Central memory CD8-positive, alpha-beta T cell (primary cell): ENCODE measurements around the gene CRISPLD2.

ENCODE experiments used
- ATAC-seq: fragments of 150-1000 bp; cut with Tn5 transposase; replicated peaks from 2 replicates; pipeline ENCODE4 v1.10.0; 2022; ENCODE audit warnings: mild to moderate bottlenecking, moderate FRiP score, moderate number of reproducible peaks; ENCODE audit not compliant: poor library complexity, severe bottlenecking; ENCODE audit errors: extremely low read depth
- DNase-seq, 2 donors: peaks; one replicate each; pipeline ENCODE4 v3.0.0; 2021; ENCODE audit warnings: low spot score in 2 of 2
- H3K27ac Mint-ChIP-seq: one replicate; pipeline ENCODE4 v1.8.0; 2022; ENCODE audit warnings: low read depth, mild to moderate bottlenecking, moderate library complexity, mixed read lengths
- H3K27me3 Mint-ChIP-seq: one replicate; pipeline ENCODE4 v1.8.0; 2022; ENCODE audit warnings: mixed read lengths
- H3K36me3 Mint-ChIP-seq: one replicate; pipeline ENCODE4 v1.8.0; 2022; ENCODE audit warnings: mild to moderate bottlenecking, moderate library complexity, mixed read lengths; ENCODE audit not compliant: insufficient read depth
- H3K4me1 Mint-ChIP-seq: one replicate; pipeline ENCODE4 v1.8.0; 2022; ENCODE audit warnings: mixed read lengths
- H3K4me3 Mint-ChIP-seq: one replicate; pipeline ENCODE4 v1.8.0; 2022; ENCODE audit warnings: mild to moderate bottlenecking, moderate library complexity, mixed read lengths
- H3K9me3 Mint-ChIP-seq: one replicate; pipeline ENCODE4 v1.8.0; 2022; ENCODE audit warnings: mixed read lengths

Gene CRISPLD2

DNA sequence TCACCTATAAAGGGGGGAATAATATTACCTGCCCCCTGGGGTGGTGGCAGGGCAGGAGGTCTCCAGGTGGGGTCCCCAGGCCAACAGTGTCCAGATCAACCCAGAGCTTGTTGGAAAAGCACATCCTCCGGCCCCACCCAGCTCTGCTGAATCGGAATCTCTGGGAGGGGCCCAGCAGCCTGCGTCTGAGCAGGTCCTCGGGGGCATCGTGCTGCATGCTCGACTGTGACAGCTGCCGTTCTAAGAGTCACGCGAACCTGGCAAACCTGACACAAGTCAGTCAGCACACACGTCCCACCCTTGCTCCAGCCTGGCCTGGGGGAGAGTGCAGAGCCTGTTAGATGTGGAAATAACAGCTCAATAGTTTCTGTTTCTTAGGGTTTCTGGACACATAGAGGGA is 72.3 kb downstream of the CRISPLD2 start:
- Mint-ChIP-seq H3K4me3 (no peak overlapping the region), H3K9me3 (no peaks in the 10 kb centered on the region), H3K27me3 (peaks cover 56% of the 10 kb centered on the region), H3K36me3 (no peaks in the 10 kb centered on the region), H3K4me1 (no peaks in the 10 kb centered on the region), H3K27ac (no peak overlapping the region)
- ATAC-seq = no peak
- DNase-seq = no peak

DNA sequence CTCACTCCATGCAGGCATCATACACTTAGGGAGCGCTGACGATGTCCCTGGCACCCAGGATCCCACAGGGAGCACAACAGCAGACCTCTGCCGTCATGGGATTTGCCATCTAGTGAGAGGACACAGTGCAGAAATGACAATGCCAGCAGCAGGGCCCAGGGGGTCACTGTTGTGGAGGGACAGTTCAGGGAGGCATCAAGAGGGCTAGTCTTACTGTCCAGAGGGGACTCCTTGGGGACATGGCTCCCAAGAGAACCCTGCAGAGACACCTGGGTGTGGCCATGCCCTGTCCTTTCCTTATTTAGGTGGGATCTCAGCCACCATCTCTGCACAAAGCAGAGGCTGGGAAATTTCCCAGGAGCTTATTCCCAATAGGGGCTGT is 73.7 kb downstream of the CRISPLD2 start:
- Mint-ChIP-seq H3K9me3 (no peaks in the 10 kb centered on the region), H3K27me3 (peaks cover 52% of the 10 kb centered on the region), H3K27ac (no peak overlapping the region), H3K4me3 (no peak overlapping the region), H3K4me1 (no peaks in the 10 kb centered on the region), H3K36me3 (no peaks in the 10 kb centered on the region)
- ATAC-seq (no peak), DNase-seq (no peak)

DNA sequence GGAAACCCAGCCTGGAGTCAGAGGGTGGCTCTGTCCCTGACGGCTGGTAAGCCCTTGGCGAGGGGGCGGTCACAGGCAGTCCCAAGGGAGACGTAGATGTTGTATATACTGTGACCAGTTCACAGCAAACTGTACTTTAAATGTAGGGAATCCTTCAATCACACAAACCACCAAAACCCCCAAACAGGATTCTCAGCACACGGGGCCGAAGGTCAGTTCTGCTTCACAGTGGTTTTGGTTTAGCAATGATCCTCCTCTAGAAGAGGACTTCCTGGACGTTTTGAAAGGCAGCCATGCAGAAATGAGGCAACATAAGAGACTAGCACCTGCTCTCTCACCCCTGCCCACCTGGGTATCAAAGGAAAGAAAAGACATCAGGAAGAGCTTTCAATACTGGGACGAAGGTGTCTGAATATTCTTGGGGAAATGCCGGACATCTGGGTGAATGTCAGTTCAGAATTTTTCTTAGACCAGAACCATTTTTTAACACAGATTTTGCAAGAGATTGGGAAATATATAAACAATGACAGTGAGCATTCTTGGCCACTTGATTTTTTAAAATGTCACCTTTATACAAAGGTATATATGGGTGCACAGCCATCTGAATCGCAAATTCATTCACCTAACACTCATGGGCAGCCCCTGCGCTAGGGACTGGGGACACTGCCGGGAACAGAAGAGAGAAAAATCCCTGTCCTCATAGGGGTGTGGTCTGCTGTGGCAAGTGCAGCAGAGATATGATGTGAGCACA is 74.2 kb downstream of the CRISPLD2 start:
- H3K36me3 Mint-ChIP-seq = no peaks in the 10 kb centered on the region
- no peak overlapping the region for H3K27ac Mint-ChIP-seq
- no peaks in the 10 kb centered on the region for H3K9me3 Mint-ChIP-seq
- H3K4me1 Mint-ChIP-seq = no peaks in the 10 kb centered on the region
- DNase-seq = no peak
- no peak for ATAC-seq
- H3K4me3 Mint-ChIP-seq = no peak overlapping the region
- peaks cover 52% of the 10 kb centered on the region for H3K27me3 Mint-ChIP-seq

DNA sequence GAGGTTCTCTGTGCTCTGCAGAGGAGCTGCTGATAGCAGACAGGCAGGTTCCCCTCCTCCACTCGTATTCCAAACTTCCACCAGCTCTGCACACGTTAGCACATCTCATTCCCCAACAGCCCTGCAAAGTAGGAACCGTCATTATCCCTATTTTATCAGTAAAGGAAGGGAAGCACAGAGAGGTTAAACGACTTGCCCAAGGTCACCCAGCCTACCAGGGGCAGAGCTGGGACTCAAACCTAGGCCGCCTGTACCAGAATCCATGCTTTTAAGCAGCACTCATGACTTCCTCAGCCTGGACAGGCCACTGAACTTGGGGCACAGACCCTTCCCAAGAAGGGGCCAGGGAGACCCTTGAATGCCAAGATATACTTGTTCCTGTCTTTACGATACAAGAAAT is 75.2 kb downstream of the CRISPLD2 start:
- Mint-ChIP-seq H3K27ac (no peak overlapping the region), H3K4me3 (no peak overlapping the region), H3K36me3 (no peaks in the 10 kb centered on the region), H3K4me1 (no peaks in the 10 kb centered on the region), H3K9me3 (no peaks in the 10 kb centered on the region), H3K27me3 (peaks cover 47% of the 10 kb centered on the region)
- DNase-seq (no peak), ATAC-seq (no peak)

DNA sequence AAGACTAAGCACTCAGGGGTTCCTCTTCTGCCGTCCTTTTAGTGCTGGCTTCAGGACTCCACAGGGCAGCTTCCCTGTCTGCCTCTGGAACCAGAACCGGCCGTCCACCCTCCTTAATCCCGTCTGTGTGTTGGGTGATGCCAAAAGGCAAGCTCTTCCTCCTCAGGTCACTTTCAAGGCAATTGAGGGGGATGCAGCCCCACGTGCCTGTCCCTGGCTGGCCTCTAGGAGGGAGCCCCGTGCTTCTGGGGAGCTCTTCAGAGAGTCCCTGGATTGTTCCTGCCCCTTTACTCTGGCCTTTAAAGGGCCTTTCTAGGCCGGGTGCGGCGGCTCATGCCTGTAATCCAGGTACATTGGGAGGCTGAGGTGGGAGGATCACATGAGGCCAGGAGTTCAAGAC is 77.1 kb downstream of the CRISPLD2 start:
- DNase-seq = no peak
- Mint-ChIP-seq H3K27me3 (peaks cover 61% of the 10 kb centered on the region), H3K4me1 (no peaks in the 10 kb centered on the region), H3K36me3 (no peaks in the 10 kb centered on the region), H3K9me3 (no peaks in the 10 kb centered on the region), H3K27ac (no peak overlapping the region), H3K4me3 (no peak overlapping the region)
- ATAC-seq = no peak

DNA sequence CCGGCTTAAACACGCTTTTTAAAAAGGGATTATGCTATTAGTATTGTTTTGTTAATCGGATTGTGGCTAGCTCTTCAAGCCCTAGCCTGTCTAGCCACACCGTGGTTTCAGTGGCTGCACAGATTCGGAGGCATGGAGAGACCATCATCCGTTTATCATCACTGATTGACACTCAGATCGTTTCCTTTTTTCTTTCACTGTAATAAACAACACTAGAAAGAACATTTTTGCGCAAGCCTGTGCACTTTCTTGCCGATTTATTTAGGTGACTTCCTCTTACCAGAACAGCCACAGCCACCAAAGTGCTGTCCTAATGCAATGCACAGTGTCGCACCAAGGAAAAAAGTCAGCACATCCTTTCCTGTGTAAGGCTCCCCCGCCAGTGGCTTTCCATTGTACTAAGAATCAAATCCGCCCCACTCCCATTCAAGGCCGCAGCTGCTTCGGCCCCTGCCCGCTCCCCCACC is 78.2 kb downstream of the CRISPLD2 start:
- Mint-ChIP-seq H3K27me3 (peaks cover 57% of the 10 kb centered on the region), H3K9me3 (no peaks in the 10 kb centered on the region), H3K27ac (no peak overlapping the region), H3K4me3 (no peak overlapping the region), H3K4me1 (no peaks in the 10 kb centered on the region), H3K36me3 (no peaks in the 10 kb centered on the region)
- DNase-seq (no peak), ATAC-seq (no peak)

DNA sequence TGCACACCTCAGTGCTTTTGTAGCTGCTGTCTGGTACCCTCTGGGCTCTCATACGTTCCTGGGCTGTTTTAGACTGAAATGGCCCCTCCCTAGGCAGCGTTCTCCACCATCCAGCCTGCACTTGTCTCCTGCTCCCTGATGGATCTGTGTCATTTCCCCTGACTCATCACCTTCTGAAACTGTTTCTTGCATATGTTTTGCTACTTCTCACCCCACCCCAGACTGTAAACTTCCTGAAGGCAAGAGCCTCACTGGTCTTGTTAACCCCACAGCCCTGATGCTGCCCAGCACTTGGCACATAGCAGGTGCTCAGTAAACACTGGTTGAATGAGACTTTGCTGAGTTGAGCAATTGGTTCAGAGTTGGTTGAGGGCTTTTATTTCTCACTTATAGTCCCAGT is 78.7 kb downstream of the CRISPLD2 start:
- Mint-ChIP-seq H3K4me3 (no peak overlapping the region), H3K27ac (no peak overlapping the region), H3K27me3 (peaks cover 52% of the 10 kb centered on the region), H3K9me3 (no peaks in the 10 kb centered on the region), H3K4me1 (no peaks in the 10 kb centered on the region), H3K36me3 (no peaks in the 10 kb centered on the region)
- no peak for ATAC-seq
- no peak for DNase-seq

DNA sequence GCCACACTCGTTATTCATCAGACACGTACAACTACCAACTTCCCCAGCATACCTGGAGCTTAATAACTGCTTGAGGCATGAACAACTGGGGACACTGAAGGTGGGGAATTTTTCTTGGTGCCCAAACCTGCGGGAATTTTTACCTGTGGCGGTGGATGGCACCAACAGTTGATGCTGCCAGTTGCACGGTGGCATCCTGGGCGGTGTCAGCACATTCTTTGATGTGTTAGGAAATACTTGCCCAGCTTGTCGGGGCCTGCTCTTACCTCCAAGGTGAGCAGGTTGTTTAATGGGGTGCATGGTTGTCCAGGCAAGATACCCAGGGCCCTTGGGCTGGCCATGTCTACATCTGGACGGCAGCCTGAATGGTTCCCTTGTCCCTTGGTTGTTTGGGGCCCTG is 79.6 kb downstream of the CRISPLD2 start:
- H3K27me3 Mint-ChIP-seq = peaks cover 42% of the 10 kb centered on the region
- H3K27ac Mint-ChIP-seq = no peak overlapping the region
- no peaks in the 10 kb centered on the region for H3K4me1 Mint-ChIP-seq
- ATAC-seq (no peak), DNase-seq (no peak)
- no peaks in the 10 kb centered on the region for H3K36me3 Mint-ChIP-seq
- no peaks in the 10 kb centered on the region for H3K9me3 Mint-ChIP-seq
- no peak overlapping the region for H3K4me3 Mint-ChIP-seq

DNA sequence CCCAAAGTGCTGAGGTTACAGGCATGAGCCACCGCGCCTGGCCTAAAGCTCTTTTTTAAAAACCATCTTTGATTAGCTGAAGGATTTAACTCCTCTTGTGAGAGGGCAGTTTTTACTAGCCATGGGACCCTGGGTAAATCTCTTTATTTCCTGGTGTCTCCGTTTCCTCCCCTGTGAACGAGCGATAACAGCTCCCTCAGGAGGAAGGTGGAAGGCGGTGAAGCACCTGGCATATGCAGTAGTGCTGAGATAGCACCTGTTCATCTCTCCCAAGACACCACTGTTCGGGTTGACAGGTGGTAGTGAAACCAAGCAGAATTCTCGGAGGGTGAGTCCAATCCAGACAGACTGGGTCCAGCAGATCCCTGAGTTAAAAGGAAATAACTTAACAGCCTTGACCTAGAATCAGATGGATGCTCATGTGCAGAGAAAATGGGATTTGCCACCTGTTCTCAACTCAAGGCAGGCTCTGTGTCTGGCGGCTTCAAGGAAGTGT is 86.2 kb downstream of the CRISPLD2 start:
- DNase-seq = no peak
- peaks cover 4% of the 10 kb centered on the region for H3K27me3 Mint-ChIP-seq
- ATAC-seq = no peak
- no peak overlapping the region for H3K4me3 Mint-ChIP-seq
- no peaks in the 10 kb centered on the region for H3K36me3 Mint-ChIP-seq
- H3K9me3 Mint-ChIP-seq = no peaks in the 10 kb centered on the region
- no peak overlapping the region for H3K27ac Mint-ChIP-seq
- no peaks in the 10 kb centered on the region for H3K4me1 Mint-ChIP-seq

DNA sequence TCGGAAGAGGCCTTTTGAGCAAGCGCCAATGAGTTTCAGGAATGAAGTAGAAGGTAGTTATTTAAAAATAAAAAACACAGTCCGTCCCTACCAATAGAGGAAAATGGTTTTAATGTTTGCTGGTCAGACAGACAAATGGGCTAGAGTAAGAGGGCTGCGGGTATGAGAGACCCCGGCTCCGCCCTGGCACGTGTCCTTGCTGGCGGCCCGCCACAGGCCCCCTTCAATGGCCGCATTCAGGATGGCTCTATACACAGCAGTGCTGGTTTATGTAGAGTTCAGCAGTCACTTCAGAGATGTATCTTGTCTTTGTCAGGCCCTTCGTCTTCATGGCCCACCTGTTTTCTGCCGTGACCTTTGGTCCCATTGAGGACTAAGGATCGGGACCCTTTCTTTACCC is 87.3 kb downstream of the CRISPLD2 start:
- no peaks in the 10 kb centered on the region for H3K36me3 Mint-ChIP-seq
- DNase-seq (no peak), ATAC-seq (no peak)
- H3K4me3 Mint-ChIP-seq = no peak overlapping the region
- H3K4me1 Mint-ChIP-seq = no peaks in the 10 kb centered on the region
- no peaks in the 10 kb centered on the region for H3K9me3 Mint-ChIP-seq
- H3K27ac Mint-ChIP-seq = no peak overlapping the region
- H3K27me3 Mint-ChIP-seq = peaks cover 8% of the 10 kb centered on the region

DNA sequence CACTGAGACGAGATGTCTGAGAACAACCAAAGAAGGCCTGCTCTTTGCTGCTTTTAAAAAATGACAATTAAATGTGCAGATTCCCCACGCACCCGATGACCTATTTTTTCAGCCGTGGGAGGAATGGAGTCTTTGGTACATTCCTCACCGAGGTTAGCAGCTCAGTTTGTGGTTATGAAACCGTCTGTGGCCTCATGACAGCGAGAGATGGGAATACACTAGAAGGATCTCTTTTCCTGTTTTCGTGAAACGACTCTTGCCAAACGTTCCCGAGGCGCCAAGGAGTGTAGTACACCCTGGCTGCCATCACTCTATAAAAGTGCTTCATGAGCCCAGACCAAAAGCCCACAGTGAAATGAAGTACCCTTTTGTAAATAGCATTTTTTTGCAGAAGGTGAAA is 87.8 kb downstream of the CRISPLD2 start:
- H3K36me3 Mint-ChIP-seq = no peaks in the 10 kb centered on the region
- H3K27ac Mint-ChIP-seq = no peak overlapping the region
- H3K27me3 Mint-ChIP-seq = peaks cover 13% of the 10 kb centered on the region
- ATAC-seq (no peak), DNase-seq (no peak)
- H3K4me1 Mint-ChIP-seq = no peaks in the 10 kb centered on the region
- no peaks in the 10 kb centered on the region for H3K9me3 Mint-ChIP-seq
- no peak overlapping the region for H3K4me3 Mint-ChIP-seq

DNA sequence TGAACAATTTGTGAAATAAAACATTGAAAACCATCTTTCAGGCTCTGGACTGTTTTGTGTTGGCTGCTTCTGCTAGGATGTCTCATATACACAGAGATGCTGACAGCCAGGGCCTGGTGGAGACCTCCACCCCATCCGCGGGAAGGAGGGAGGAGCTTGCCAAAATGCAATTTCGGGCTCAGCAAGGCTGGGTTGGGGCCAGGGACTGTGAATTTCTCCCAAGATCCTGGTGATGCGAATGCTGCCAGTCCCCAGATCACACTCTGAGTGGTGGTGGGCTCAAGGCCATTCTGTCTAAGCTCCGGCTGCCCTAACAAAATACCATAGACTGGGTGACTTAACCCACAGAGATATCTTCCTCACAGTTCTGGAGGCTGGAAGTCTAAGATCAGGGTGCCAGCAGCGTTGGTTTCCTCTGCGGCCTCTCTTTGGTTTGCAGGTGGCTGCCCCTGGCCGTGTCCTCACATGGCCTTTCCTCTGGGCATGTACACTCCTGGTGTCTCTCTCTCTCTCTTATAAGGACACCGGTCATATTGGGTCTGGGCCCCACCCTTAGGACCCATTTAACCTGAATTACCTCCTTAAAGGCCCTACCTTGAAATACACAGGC is 89.8 kb downstream of the CRISPLD2 start:
- Mint-ChIP-seq H3K27ac (no peak overlapping the region), H3K27me3 (peaks cover 26% of the 10 kb centered on the region), H3K36me3 (no peaks in the 10 kb centered on the region), H3K4me3 (no peak overlapping the region), H3K9me3 (no peaks in the 10 kb centered on the region), H3K4me1 (no peaks in the 10 kb centered on the region)
- no peak for DNase-seq
- ATAC-seq = no peak

DNA sequence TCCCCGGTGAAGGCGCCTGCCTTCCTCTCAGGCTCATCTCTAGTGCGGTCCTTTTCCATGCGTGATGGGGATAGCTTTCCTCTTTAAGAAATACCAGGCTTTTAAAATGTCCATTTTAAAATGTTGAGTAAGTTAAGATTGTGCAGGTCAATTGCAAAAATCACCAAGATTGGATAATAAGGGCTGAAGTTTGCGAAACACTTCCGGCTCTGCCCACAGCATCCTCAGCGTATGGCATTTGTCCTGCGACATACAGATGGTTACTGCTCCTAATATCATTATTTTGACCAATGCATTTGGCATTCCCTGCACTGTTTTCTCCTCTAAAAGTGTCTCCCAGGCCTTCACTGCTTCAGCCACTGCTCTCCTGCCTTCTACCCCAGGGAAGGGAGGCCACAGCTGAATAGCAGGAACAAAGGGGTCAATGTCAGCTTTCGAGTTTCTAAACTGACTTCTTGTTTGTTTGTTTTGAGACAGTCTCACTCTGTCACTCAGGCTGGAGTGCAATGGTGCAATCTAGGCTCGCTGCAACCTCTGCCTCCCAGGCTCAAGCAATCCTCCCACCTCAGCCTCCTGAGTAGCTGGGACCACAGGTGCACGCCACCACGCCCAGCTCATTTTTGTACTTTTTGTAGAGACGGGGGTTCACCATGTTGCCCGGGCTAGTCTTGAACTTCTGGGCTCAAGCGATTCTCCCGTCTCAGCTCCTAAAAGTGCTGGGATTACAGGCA is 91.9 kb downstream of the CRISPLD2 start:
- no peak for DNase-seq
- H3K27ac Mint-ChIP-seq = no peak overlapping the region

More for the DNA sequence above, 91.9 kb downstream of the CRISPLD2 start:
- no peaks in the 10 kb centered on the region for H3K36me3 Mint-ChIP-seq
- H3K27me3 Mint-ChIP-seq = peaks cover 42% of the 10 kb centered on the region
- no peak for ATAC-seq
- no peaks in the 10 kb centered on the region for H3K9me3 Mint-ChIP-seq
- H3K4me1 Mint-ChIP-seq = no peaks in the 10 kb centered on the region
- no peak overlapping the region for H3K4me3 Mint-ChIP-seq
